ENCODE results near the gene UBL3.

UBL3 gene

GRCh38 chr13:29753618-29754472, 96.6 kb downstream of the UBL3 start:
- no peak for DNase-seq

GRCh38 chr13:29752175-29752574, 98.2 kb downstream of the UBL3 start:
- DNase-seq, result no peak

- DNase-seq, result no peak
Observed at GRCh38 chr13:29750183-29750530, 100.3 kb downstream of the UBL3 start.

GRCh38 chr13:29749401-29750182, 100.8 kb downstream of the UBL3 start:
- no peak for DNase-seq

- no peak for DNase-seq
Observed at GRCh38 chr13:29748097-29748496, 102.3 kb downstream of the UBL3 start.

GRCh38 chr13:29746148-29746677, 104.2 kb downstream of the UBL3 start:
- no peak for DNase-seq

- no peak for DNase-seq
Observed at GRCh38 chr13:29745704-29746103, 104.7 kb downstream of the UBL3 start.

- DNase-seq, result peak; percentile 83
Observed at GRCh38 chr13:29743201-29743786, 107.1 kb downstream of the UBL3 start.

- no peak for DNase-seq
Observed at GRCh38 chr13:29740961-29741360, 109.5 kb downstream of the UBL3 start.

GRCh38 chr13:29737061-29737460, 113.4 kb downstream of the UBL3 start:
- DNase-seq, result no peak

- DNase-seq, result no peak
Observed at GRCh38 chr13:29733147-29733611, 117.2 kb downstream of the UBL3 start.

GRCh38 chr13:29730253-29730652, 120.2 kb downstream of the UBL3 start:
- DNase-seq, result no peak

- DNase-seq, result no peak
Observed at GRCh38 chr13:29722415-29722814, 128.0 kb downstream of the UBL3 start.

GRCh38 chr13:29721766-29722165, 128.7 kb downstream of the UBL3 start:
- no peak for DNase-seq

GRCh38 chr13:29718694-29719093, 131.7 kb downstream of the UBL3 start:
- DNase-seq, result no peak

- no peak for DNase-seq
Observed at GRCh38 chr13:29716493-29716892, 133.9 kb downstream of the UBL3 start.
